Hepatocyte (in vitro differentiated cells): ENCODE data around the gene SCD5.

Source experiments
- EZH2 ChIP-seq: fragments of 200-600 bp; sonication (generic); IDR thresholded peaks from 2 replicates; pipeline ENCODE4 v1.6.1; 2016; ENCODE audit warnings: antibody characterized with exemption, mild to moderate bottlenecking, borderline replicate concordance
- EZH2phosphoT487 ChIP-seq: fragments of 200-600 bp; sonication (generic); IDR thresholded peaks from one replicate; pipeline ENCODE4 v1.6.1; 2018; ENCODE audit warnings: antibody characterized with exemption, mild to moderate bottlenecking, low read depth, moderate library complexity; ENCODE audit not compliant: unreplicated experiment, severe bottlenecking
- TF ChIP-seq, protein P1 (sequence below): fragments of 200-600 bp; sonication (generic); IDR thresholded peaks from 2 replicates; pipeline ENCODE4 v1.5.1; 2016; ENCODE audit warnings: antibody characterized with exemption, mild to moderate bottlenecking; ENCODE audit not compliant: poor library complexity

DNA sequence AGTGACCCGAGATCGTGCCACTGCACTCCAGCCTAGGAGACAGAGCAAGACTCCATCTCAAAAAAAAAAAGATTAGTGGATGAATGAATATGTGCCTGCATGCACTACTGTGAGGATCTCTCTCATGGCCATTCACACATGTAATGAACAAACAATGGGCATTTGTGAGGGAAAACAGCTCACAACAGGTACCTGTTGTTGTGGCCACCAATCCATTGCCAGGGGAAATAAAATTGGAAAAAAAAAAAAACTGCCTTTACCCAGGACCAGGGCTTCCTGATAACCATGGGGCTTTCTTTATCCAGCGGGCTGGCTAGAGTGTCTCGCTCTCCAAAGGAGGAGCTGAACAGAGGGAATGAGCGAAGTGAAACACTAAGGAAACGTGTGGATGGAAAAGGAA, 7.4 kb downstream of the SCD5 start:
- TF ChIP-seq EZH2 (no peak), EZH2phosphoT487 (no peak)
- TF ChIP-seq, protein P1, sequence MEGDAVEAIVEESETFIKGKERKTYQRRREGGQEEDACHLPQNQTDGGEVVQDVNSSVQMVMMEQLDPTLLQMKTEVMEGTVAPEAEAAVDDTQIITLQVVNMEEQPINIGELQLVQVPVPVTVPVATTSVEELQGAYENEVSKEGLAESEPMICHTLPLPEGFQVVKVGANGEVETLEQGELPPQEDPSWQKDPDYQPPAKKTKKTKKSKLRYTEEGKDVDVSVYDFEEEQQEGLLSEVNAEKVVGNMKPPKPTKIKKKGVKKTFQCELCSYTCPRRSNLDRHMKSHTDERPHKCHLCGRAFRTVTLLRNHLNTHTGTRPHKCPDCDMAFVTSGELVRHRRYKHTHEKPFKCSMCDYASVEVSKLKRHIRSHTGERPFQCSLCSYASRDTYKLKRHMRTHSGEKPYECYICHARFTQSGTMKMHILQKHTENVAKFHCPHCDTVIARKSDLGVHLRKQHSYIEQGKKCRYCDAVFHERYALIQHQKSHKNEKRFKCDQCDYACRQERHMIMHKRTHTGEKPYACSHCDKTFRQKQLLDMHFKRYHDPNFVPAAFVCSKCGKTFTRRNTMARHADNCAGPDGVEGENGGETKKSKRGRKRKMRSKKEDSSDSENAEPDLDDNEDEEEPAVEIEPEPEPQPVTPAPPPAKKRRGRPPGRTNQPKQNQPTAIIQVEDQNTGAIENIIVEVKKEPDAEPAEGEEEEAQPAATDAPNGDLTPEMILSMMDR = no peak
